Measurements from ENCODE around the gene BCL2L2.
A peak's percentile ranks its signal among the peaks of the same experiment; 100 is the strongest.

The BCL2L2 gene

DNA sequence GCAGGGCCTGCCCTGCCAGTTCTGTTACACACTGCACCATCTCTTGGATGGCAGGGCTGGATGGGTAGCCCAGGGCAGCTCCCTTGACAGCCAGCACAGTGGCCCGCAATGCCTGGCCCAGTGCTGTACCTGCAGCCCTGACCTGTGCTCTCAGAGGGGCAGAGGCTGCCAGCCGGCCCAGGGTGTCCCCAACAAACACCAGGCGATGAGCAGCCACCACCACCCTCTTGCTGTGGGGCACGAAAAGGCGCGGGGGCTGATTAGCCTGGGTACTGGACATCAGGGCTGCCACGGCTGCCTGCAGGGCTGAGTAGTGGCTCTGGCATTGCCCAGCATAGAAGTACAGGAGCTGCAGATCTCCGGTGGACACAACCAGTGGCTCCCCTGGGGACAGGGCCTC is 50.6 kb downstream of the BCL2L2 start:
- no peak for DNase-seq

DNA sequence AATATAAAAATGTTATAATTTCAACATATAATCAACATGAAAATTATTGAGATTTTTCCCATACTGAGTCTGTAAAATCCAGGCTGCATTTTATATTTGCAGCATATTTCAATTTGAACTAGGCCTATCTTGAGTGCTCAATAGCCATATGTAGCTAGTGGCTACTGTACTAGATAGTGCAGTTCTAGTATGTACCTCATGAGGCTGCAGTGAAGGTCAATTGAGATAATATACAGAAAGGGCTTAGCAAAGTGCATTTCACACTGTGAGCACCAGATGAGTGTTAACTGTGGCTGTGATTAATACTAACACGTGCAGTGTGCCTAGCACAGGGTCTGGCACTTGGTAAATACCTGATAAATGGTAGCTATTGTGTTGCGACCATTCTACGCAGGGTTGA is 51.4 kb downstream of the BCL2L2 start:
- DNase-seq = no peak

DNA sequence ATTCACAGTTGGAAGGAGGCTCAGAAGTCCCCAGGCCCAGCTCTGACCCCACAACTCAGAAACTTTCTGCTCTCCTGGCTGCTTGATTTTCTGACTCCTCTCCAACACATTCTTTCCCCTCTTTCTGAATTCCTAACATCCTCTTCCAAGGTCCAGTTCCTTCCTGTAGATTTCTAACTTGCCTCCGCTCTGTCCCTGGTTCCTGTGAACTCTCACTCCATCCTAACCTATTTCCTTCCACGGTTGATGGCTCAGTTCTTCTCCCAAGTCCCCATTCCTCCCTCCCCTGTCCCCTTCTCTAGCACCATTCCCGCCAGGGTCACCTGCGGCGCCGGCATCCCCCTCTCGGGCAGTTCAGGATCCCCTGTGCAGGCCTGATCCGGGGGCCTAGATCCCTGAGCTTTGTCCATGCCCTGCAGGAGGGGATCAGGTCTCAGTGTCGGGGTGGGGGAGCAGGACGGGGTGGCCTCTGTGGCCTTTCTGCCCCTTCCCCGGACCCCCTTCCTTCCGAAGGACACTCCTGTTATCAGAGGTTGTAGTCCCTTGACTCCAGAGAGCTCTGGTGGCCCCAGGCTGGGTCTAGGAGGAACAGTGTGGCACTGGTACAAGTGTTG is 52.0 kb downstream of the BCL2L2 start:
- DNase-seq = no peak

DNA sequence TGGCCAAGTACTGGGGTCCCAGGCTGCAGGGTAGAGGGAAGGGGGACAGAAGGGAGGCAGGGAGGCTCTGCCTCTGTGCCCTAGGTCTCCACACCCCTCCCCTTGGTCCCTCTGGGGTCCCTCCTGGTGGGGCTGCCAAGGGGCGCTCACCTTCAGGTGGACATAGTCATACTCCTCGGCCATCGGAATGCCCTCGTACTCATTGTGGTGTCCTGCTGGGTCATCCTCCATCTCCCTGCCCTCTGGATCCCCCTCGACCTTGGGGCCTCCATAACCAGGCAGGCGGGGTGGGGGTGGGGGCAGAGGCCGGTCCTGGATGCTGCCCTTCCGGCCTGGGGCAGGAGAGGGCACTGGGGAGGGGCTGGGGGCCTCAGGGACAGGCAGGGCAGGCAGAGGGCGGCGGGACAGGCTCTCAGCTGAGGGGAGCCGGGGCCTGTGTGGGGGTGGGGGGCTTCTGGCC is 52.6 kb downstream of the BCL2L2 start:
- DNase-seq = no peak

DNA sequence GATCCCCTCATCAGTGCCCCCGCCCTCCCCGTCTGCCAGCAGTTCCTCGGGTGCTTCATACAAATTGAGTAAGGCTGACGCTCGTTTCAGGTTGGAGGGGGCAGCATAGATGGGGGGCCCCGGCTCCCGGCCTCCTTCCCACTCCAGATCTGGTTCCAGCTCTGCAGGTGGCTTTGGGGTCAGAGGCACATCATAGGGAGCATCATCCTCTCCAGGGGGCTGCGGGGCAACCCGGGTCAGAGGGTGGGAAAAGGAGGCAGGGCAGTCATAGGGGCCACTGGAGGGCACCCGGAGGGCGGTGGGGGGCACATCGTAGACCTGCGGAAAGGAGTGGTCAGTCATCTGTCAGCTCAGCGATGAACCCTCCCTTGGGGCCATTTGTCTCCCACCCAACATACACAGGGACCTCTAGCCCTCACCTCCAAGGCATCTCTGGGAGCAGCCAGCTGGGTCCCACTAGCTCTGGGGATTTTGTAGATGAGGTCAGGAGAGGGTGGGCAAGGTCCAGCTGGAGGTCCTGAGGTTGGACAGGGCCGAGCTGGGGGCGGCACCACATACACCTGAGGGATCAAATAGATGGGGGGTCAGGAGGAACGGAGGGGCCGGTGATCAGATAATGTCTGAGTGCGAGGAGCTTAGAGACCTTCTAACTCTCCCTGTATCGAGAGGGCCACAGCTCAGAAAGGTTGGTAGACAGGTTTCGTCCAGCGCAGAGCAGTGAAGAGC is 53.3 kb downstream of the BCL2L2 start:
- DNase-seq = no peak

DNA sequence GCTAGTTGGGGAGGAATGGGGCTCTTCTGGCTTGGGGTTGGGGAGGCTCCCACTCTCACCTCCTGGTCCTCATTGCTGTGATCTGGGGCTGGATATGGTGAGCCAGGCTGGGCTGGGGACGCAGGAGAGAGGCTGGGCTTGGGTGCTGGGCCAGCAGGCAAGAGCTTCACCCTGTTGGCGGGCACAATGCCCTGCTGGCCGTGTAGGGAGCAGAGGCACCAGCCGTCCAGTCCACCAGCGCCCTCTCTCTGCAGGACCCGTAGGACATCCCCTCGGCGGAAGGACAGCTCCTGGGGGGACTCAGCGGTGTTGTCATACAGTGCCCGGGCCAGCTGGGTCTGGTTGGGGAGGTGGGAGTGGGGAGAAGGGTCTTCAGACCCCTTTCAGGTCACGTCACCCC is 53.9 kb downstream of the BCL2L2 start:
- no peak for DNase-seq

DNA sequence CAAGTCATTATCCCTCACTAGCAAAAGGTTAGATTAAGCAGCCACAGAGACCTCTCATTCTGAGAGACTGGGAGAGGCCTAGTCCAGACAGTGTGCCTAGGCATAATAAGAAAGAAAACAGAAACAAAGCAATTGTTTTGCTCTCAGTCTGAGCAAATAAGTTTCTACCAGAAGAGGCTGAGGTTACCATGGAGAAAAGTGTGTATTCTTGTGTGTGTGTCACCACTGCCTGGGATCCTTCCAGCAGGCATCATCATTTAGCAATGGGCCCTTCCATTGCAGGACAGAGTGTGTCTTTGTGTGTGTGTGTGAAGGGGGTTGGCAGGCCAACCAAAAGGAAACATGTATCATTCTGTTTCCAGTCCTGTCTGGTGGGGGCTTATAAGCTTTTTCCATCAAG is 54.7 kb downstream of the BCL2L2 start:
- DNase-seq = peak; percentile 66
